ENCODE results near the gene RAI1.
"Not testable (repeated sequence)": the region's sequence is repeated elsewhere in the genome, so short reads cannot be mapped to it uniquely, and the experiment has no call there.

Gene RAI1

DNA sequence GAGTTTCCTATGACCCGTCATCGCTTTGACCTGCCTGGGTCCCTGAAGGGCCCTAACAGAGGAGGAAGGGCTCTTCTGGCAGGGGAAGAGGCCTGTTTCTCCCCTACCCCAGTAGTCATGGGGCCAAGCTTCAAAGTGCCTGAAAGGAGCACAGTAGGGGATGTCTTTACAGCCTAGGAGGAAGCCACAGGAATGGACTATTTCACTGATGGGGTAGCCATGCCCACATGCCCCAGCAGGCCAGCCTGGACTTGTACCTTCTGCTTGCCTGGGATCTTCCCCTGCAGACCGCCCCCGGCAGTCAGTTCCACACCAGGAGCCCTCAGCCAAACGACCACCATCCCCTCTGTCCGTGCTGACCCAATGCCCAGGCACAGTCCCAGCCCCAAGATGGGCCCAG is 47.9 kb upstream of the RAI1 start:
- Histone ChIP-seq H3K4me3 (ENCODE audit: low read depth, low read length) (no peak overlapping the region), H3K36me3 (ENCODE audit: control insufficient read depth in 2 of 2, insufficient read depth in 1 of 2, low read length in 2 of 2) (no peaks in the 10 kb centered on the region), H3K4me1 (ENCODE audit: control insufficient read depth, insufficient read depth, low read length) (no peaks in the 10 kb centered on the region), H3K27ac (ENCODE audit: extremely low read depth, low read depth, low read length) (no peak overlapping the region), H3K9me3 (ENCODE audit: control insufficient read depth, insufficient read depth, low read depth, low read length) (no peaks in the 10 kb centered on the region)
- ChIA-PET CTCF (interaction anchor here (0.6 to 3.1 kb wide), 4 partner anchors 9 to 279 kb away, joined by 3 to 19 read pairs (median 8); no protein-coding TSS in a partner anchor), POLR2A (no interaction called here)
- TF ChIP-seq GLIS1 (tag by site-specific recombination; IDR thresholded peaks at IDR 0.05): peak; percentile 70
- no peak for TF ChIP-seq ZNF223 (tag by site-specific recombination; IDR thresholded peaks at IDR 0.05)
- peak; percentile 90 for TF ChIP-seq ZIC2 (tag by site-specific recombination; IDR thresholded peaks at IDR 0.05)

DNA sequence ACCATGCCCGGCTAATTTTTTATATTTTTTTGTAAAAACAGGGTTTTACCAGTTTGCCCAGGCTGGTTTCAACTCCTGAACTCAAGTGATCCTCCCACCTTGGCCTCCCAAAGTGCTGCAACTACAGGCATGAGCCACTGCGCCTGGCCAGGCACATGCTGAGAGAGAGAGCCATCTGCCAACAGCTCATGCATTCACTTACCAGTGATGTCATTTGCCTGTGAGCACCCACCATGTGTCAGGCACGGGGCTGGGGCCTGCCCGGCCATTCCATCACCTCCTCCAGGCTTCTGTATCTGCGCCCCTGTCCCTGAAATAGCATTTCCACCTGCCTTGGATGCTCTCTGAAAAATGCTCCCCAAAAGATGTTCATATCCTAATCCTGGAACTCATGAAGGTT is 46.1 kb upstream of the RAI1 start:
- ChIA-PET CTCF (interaction anchor here (0.7 to 2.8 kb wide), 3 partner anchors 279 to 370 kb away, joined by 3 to 7 read pairs (median 4); no protein-coding TSS in a partner anchor), POLR2A (no interaction called here)
- Histone ChIP-seq H3K27ac (ENCODE audit: extremely low read depth, low read depth, low read length) (no peak overlapping the region), H3K4me1 (ENCODE audit: control insufficient read depth, insufficient read depth, low read length) (no peaks in the 10 kb centered on the region), H3K36me3 (ENCODE audit: control insufficient read depth in 2 of 2, insufficient read depth in 1 of 2, low read length in 2 of 2) (no peaks in the 10 kb centered on the region), H3K9me3 (ENCODE audit: control insufficient read depth, insufficient read depth, low read depth, low read length) (no peaks in the 10 kb centered on the region), H3K4me3 (ENCODE audit: low read depth, low read length) (no peak overlapping the region)
- TF ChIP-seq ZNF214 (tag by site-specific recombination; IDR thresholded peaks at IDR 0.05; ENCODE audit: borderline replicate concordance) (no peak), ZNF211 (tag by site-specific recombination; IDR thresholded peaks at IDR 0.05; ENCODE audit: low read depth) (no peak), GFI1B (tag by site-specific recombination; IDR thresholded peaks at IDR 0.05) (no peak), ZNF202 (tag by site-specific recombination; IDR thresholded peaks at IDR 0.05; ENCODE audit: borderline replicate concordance) (no peak), ZNF335 (tag by site-specific recombination; conservative IDR thresholded peaks at IDR 0.05) (0 out of 2 replicates have a peak, but pooled peaks have one; percentile 20), ZNF561 (tag by site-specific recombination; IDR thresholded peaks at IDR 0.05; ENCODE audit: borderline replicate concordance) (no peak)

- CTCF ChIA-PET: interaction anchor here (0.6 to 2.8 kb wide), 4 partner anchors 281 to 1280 kb away, joined by 3 to 7 read pairs (median 4); no protein-coding TSS in a partner anchor
- H3K4me1 ChIP-seq (ENCODE audit: control insufficient read depth, insufficient read depth, low read length); H3K36me3 ChIP-seq (ENCODE audit: control insufficient read depth in 2 of 2, insufficient read depth in 1 of 2, low read length in 2 of 2); H3K27ac ChIP-seq (ENCODE audit: extremely low read depth, low read depth, low read length); H3K4me3 ChIP-seq (ENCODE audit: low read depth, low read length); H3K9me3 ChIP-seq (ENCODE audit: control insufficient read depth, insufficient read depth, low read depth, low read length); POLR2A ChIA-PET: not testable (repeated sequence)
Observed at GRCh38 chr17:17635537-17636271, 45.6 kb upstream of the RAI1 start.

- no peaks in the 10 kb centered on the region for H3K36me3 ChIP-seq (ENCODE audit: control insufficient read depth in 2 of 2, insufficient read depth in 1 of 2, low read length in 2 of 2)
- no peak overlapping the region for H3K27ac ChIP-seq (ENCODE audit: extremely low read depth, low read depth, low read length)
- H3K9me3 ChIP-seq (ENCODE audit: control insufficient read depth, insufficient read depth, low read depth, low read length): no peaks in the 10 kb centered on the region
- ChIA-PET CTCF (interaction anchor here (0.6 to 2.8 kb wide), 5 partner anchors 140 to 1279 kb away, joined by 3 to 7 read pairs (median 3); partner anchors contain the start of gene RASD1), POLR2A (interaction anchor here (1.0 kb wide), 1 partner anchor 140 kb away, joined by 3 read pairs; the partner anchor contains the start of gene RASD1)
- H3K4me3 ChIP-seq (ENCODE audit: low read depth, low read length): no peak overlapping the region
- H3K4me1 ChIP-seq (ENCODE audit: control insufficient read depth, insufficient read depth, low read length): no peaks in the 10 kb centered on the region
- TF ChIP-seq, protein P1, sequence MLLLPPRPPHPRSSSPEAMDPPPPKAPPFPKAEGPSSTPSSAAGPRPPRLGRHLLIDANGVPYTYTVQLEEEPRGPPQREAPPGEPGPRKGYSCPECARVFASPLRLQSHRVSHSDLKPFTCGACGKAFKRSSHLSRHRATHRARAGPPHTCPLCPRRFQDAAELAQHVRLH (tag by site-specific recombination; IDR thresholded peaks at IDR 0.05): no peak
- TF ChIP-seq ZNF555 (tag by site-specific recombination; conservative IDR thresholded peaks at IDR 0.05) (no peak), ZNF416 (tag by site-specific recombination; IDR thresholded peaks at IDR 0.05) (no peak), ZNF391 (tag by site-specific recombination; IDR thresholded peaks at IDR 0.05; ENCODE audit: borderline replicate concordance, low read depth) (no peak), ZFP3 (tag by site-specific recombination; IDR thresholded peaks at IDR 0.05; ENCODE audit: low read depth) (no peak), ZBTB17 (tag by site-specific recombination; IDR thresholded peaks at IDR 0.05) (no peak), ZBTB7A (tag by site-specific recombination; IDR thresholded peaks at IDR 0.05; ENCODE audit: low read depth) (no peak), TRIM28 (IDR thresholded peaks at IDR 0.05; ENCODE audit: borderline replicate concordance, low read length) (no peak), ZSCAN5A (tag by site-specific recombination; IDR thresholded peaks at IDR 0.05) (no peak)
- TF ChIP-seq, protein P2, sequence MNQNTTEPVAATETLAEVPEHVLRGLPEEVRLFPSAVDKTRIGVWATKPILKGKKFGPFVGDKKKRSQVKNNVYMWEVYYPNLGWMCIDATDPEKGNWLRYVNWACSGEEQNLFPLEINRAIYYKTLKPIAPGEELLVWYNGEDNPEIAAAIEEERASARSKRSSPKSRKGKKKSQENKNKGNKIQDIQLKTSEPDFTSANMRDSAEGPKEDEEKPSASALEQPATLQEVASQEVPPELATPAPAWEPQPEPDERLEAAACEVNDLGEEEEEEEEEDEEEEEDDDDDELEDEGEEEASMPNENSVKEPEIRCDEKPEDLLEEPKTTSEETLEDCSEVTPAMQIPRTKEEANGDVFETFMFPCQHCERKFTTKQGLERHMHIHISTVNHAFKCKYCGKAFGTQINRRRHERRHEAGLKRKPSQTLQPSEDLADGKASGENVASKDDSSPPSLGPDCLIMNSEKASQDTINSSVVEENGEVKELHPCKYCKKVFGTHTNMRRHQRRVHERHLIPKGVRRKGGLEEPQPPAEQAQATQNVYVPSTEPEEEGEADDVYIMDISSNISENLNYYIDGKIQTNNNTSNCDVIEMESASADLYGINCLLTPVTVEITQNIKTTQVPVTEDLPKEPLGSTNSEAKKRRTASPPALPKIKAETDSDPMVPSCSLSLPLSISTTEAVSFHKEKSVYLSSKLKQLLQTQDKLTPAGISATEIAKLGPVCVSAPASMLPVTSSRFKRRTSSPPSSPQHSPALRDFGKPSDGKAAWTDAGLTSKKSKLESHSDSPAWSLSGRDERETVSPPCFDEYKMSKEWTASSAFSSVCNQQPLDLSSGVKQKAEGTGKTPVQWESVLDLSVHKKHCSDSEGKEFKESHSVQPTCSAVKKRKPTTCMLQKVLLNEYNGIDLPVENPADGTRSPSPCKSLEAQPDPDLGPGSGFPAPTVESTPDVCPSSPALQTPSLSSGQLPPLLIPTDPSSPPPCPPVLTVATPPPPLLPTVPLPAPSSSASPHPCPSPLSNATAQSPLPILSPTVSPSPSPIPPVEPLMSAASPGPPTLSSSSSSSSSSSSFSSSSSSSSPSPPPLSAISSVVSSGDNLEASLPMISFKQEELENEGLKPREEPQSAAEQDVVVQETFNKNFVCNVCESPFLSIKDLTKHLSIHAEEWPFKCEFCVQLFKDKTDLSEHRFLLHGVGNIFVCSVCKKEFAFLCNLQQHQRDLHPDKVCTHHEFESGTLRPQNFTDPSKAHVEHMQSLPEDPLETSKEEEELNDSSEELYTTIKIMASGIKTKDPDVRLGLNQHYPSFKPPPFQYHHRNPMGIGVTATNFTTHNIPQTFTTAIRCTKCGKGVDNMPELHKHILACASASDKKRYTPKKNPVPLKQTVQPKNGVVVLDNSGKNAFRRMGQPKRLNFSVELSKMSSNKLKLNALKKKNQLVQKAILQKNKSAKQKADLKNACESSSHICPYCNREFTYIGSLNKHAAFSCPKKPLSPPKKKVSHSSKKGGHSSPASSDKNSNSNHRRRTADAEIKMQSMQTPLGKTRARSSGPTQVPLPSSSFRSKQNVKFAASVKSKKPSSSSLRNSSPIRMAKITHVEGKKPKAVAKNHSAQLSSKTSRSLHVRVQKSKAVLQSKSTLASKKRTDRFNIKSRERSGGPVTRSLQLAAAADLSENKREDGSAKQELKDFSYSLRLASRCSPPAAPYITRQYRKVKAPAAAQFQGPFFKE (tag by site-specific recombination; IDR thresholded peaks at IDR 0.05; ENCODE audit: borderline replicate concordance): no peak
Observed at GRCh38 chr17:17636272-17636885, 44.9 kb upstream of the RAI1 start.

Data from HEK293 (cell line).